MM.1S (cell line): ENCODE data around the gene LZTS2.
A peak's percentile ranks its signal among the peaks of the same experiment; 100 is the strongest.

Source experiments
- CTCF ChIP-seq: fragments of 300-600 bp; sonication (generic); IDR thresholded peaks from 2 replicates; pipeline ENCODE4 v1.5.1; 2016; ENCODE audit warnings: antibody characterized with exemption, low read length, mixed read lengths
- EZH2 ChIP-seq: fragments of 300-600 bp; sonication (generic); optimal IDR thresholded peaks from 2 replicates; pipeline ENCODE3; 2017; ENCODE audit warnings: low read depth, mild to moderate bottlenecking, antibody characterized with exemption, low read length, mixed read lengths
- EZH2phosphoT487 ChIP-seq: fragments of 300-600 bp; sonication (generic); IDR thresholded peaks from 2 replicates; pipeline ENCODE4 v1.6.1; 2018; ENCODE audit warnings: antibody characterized with exemption, low read length

- TF ChIP-seq CTCF (peak; percentile 40), EZH2 (no peak), EZH2phosphoT487 (no peak)
Measured at GRCh38 chr10:100993986-100994708, 5.5 kb upstream of the LZTS2 start.
